Measurements from ENCODE around the gene NCKAP5L. TPM values are rescaled to one million over a fixed set of nuclear protein-coding genes. Genes with fewer than 3 reads are reported as not detected.
A peak's percentile ranks its signal among the peaks of the same experiment; 100 is the strongest.
"Not testable (repeated sequence)": the region's sequence is repeated elsewhere in the genome, so short reads cannot be mapped to it uniquely, and the experiment has no call there.

NCKAP5L gene
- 2.5 TPM for polyA plus RNA-seq

- peak within 1 kb of the TSS; percentile 95 to 100 (median 96) for H3K4me3 Mint-ChIP-seq
- peak within 1 kb of the TSS; percentile 80 to 96 (median 96) for H3K27ac Mint-ChIP-seq
- no peaks in the 10 kb centered on the region for H3K27me3 Mint-ChIP-seq
- no peaks in the 10 kb centered on the region for H3K9me3 Mint-ChIP-seq
- peaks cover 14 to 25% (median 23%) of the 10 kb centered on the region in 3 donors for H3K4me1 Mint-ChIP-seq
- no peaks in the 10 kb centered on the region for H3K36me3 Mint-ChIP-seq
These were observed at the start of gene NCKAP5L for GRCh38 chr12:49828133-49829091. TSS of gene NCKAP5L (minus strand) at chr12:49828413. CDS start at chr12:49804044, 24,369 bp downstream.

- peaks cover 3% of the 10 kb centered on the region for H3K27me3 Mint-ChIP-seq
- no peak overlapping the region for H3K27ac Mint-ChIP-seq
- H3K9me3 Mint-ChIP-seq = peaks cover 0 to 5% (median 0%) of the 10 kb centered on the region in 3 donors
- no peaks in the 10 kb centered on the region for H3K36me3 Mint-ChIP-seq
- H3K4me1 Mint-ChIP-seq = no peaks in the 10 kb centered on the region
- no peak overlapping the region for H3K4me3 Mint-ChIP-seq
These were observed 48.9 kb upstream of the NCKAP5L start for GRCh38 chr12:49877066-49877465.

- H3K36me3 Mint-ChIP-seq = no peaks in the 10 kb centered on the region
- H3K4me3 Mint-ChIP-seq = no peak overlapping the region
- peaks cover 0 to 5% (median 0%) of the 10 kb centered on the region in 3 donors for H3K9me3 Mint-ChIP-seq
- H3K27me3 Mint-ChIP-seq = peaks cover 3% of the 10 kb centered on the region
- no peak overlapping the region for H3K27ac Mint-ChIP-seq
- no peaks in the 10 kb centered on the region for H3K4me1 Mint-ChIP-seq
These were observed 47.9 kb upstream of the NCKAP5L start for GRCh38 chr12:49876070-49876469.

DNA sequence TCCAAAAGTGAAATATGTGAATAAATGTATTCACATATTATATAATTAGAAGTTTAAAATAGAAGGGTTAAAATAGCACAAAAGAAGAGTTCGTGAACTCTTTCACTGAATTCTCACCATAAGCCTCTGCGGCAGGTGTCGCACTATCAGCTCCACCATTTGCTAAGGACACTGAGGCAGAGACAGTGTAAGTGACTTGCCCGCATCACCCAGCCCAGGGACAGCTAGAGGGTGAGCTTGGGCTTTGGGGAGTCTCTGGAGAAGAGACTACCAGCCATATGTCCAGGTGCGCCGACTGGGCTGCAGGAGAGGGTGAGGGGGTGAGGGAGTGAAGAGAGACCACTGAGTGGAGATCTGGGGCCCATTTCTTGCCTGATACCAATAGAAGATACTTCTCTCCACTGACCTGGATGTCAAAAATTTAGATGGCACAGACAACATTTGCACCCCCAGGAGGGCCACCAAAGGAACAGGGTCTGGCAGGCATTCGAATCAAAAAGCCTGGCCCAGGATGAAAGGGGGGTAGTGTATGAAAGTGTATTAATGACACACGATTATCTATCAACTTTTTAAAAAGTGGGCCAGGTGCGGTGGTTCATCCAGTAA, 47.0 kb upstream of the NCKAP5L start:
- Mint-ChIP-seq H3K9me3 (peaks cover 0 to 5% (median 0%) of the 10 kb centered on the region in 3 donors), H3K27me3 (peaks cover 3% of the 10 kb centered on the region), H3K4me1 (no peaks in the 10 kb centered on the region), H3K36me3 (no peaks in the 10 kb centered on the region), H3K4me3 (no peak overlapping the region), H3K27ac (no peak overlapping the region)

DNA sequence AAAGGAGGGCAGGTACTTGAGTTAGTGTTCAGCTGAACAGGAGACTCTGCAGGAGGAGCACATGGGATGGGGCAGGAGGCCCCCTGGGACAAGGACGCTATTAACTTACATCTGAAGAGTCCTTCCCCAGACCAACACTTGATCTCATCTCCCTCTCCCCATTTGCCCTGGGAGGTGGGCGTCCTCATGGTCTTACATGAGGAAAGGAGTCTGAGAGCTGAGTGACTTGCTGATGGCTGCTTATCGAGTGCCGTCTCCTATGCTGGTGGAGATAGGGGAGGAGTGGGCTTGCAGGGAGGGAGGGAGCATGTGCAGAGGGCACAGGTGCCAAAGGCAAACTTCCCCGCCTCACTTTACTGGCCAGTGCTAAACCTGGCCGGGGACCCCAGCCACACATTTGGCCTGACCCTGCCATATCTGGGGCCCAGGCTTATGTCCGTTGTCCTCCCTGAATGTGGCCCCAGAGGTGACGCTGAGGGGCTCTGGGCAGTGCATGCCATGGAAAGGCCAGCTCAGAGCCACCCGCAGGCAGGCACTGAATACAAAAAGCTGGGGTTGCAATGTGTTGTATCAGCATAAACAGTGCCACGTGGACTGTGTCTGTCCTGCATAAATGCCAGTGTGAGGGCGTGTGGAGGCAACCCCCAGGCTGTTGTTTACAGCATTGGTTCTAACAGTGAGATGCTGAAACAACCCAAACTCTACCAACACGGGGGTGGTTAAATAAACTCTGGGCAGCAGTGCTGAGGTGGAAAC, 46.1 kb upstream of the NCKAP5L start:
- H3K4me3 Mint-ChIP-seq = no peak overlapping the region
- H3K9me3 Mint-ChIP-seq = peaks cover 0 to 5% (median 0%) of the 10 kb centered on the region in 3 donors
- H3K4me1 Mint-ChIP-seq = no peaks in the 10 kb centered on the region
- H3K27ac Mint-ChIP-seq = no peak overlapping the region
- no peaks in the 10 kb centered on the region for H3K36me3 Mint-ChIP-seq
- peaks cover 3% of the 10 kb centered on the region for H3K27me3 Mint-ChIP-seq

DNA sequence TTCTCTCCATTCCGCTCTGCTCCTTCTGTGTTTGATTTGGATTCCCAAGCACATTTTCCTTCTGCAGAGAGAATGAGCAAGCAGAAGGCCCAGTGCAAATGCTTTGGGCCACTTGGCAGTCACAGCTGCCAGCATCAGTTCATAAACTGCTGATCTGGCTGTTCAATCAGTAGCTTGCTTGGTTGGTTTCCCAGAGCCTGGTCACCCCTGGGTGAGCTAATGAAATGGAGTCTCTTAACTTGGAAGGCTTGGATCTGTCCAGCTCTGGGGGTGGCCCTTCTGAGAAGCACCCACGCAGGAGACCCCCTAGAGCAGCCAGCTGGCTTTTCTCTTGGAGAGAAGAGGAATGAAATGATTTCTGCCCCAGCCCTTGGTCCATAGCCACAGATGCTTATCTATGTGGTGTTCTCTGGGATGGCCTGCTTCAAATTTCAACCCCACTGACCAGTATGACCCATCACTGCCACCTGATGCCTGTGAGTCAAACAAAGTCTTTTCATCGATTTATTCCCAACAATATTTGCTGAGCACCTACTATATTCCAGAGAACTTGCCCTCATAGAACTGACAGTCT, 45.2 kb upstream of the NCKAP5L start:
- Mint-ChIP-seq H3K4me1 (no peaks in the 10 kb centered on the region), H3K27me3 (peaks cover 3% of the 10 kb centered on the region), H3K9me3 (peaks cover 0 to 5% (median 0%) of the 10 kb centered on the region in 3 donors), H3K27ac (no peak overlapping the region), H3K36me3 (no peaks in the 10 kb centered on the region), H3K4me3 (no peak overlapping the region)

- H3K36me3 Mint-ChIP-seq = no peaks in the 10 kb centered on the region
- H3K4me3 Mint-ChIP-seq = no peak overlapping the region
- H3K4me1 Mint-ChIP-seq = no peaks in the 10 kb centered on the region
- peaks cover 3% of the 10 kb centered on the region for H3K27me3 Mint-ChIP-seq
- no peak overlapping the region for H3K27ac Mint-ChIP-seq
- H3K9me3 Mint-ChIP-seq = peaks cover 0 to 2% (median 0%) of the 10 kb centered on the region in 3 donors
These were observed 44.6 kb upstream of the NCKAP5L start for GRCh38 chr12:49872781-49873181.

DNA sequence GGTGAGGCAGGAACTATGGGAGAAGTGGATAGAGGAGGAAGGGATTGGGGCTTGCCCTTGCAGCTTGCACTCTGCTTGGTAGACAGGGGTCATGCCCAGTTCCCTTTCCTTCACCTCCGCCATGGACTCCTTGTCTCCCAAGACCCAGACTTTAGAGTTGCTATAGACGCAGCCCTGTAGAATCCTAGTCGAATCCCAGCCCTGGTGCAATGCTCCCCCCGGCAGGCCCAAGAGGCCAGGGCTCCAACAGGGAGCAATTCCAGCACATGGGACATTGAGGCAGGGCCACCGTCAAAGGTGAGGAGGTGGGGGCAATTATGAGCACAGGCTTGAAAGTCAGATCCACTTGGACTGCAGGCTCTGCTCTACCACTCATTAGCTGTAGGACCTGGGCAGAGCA, 44.2 kb upstream of the NCKAP5L start:
- Mint-ChIP-seq H3K36me3 (no peaks in the 10 kb centered on the region), H3K9me3 (no peaks in the 10 kb centered on the region), H3K27me3 (peaks cover 5% of the 10 kb centered on the region), H3K27ac (no peak overlapping the region), H3K4me1 (no peaks in the 10 kb centered on the region), H3K4me3 (no peak overlapping the region)

DNA sequence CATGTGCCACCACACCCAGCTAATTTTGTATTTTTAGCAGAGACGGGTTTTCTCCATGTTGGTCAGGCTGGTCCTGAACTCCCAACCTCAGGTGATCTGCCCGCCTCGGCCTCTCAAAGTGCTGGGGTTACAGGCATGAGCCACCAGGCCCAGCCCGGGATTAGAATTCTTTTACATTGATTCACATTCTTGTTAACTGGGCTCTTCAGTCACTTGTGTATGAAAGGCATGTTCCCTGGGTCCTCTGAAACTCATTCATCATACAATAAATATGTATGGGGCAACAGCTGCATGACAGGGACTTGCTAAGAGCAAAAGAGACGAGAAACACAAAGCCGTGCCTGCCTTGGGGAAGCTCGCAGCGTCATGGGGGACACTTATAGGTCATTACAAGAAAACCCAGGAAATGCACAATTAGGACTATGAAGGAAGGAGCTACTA, 43.6 kb upstream of the NCKAP5L start:
- H3K4me3 Mint-ChIP-seq, H3K4me1 Mint-ChIP-seq, H3K36me3 Mint-ChIP-seq, H3K9me3 Mint-ChIP-seq, H3K27ac Mint-ChIP-seq, H3K27me3 Mint-ChIP-seq: not testable (repeated sequence)

DNA sequence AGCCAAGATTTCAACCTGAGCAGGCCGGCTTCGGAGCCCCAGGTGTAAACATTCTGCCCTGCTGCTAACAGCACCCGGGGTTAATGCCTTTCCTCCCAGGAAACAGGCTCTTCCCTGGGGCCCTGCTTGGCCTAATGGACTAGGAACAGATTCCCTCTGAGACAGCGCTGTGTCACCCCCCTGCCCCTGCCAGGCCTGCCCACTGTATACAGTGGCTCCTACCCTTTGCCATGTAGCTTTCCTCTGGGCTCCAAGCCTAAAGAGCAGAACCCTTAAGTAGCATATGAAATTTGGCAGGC, 43.0 kb upstream of the NCKAP5L start:
- Mint-ChIP-seq H3K27ac (no peak overlapping the region), H3K4me3 (no peak overlapping the region), H3K9me3 (no peaks in the 10 kb centered on the region), H3K27me3 (peaks cover 5% of the 10 kb centered on the region), H3K36me3 (no peaks in the 10 kb centered on the region), H3K4me1 (no peaks in the 10 kb centered on the region)

DNA sequence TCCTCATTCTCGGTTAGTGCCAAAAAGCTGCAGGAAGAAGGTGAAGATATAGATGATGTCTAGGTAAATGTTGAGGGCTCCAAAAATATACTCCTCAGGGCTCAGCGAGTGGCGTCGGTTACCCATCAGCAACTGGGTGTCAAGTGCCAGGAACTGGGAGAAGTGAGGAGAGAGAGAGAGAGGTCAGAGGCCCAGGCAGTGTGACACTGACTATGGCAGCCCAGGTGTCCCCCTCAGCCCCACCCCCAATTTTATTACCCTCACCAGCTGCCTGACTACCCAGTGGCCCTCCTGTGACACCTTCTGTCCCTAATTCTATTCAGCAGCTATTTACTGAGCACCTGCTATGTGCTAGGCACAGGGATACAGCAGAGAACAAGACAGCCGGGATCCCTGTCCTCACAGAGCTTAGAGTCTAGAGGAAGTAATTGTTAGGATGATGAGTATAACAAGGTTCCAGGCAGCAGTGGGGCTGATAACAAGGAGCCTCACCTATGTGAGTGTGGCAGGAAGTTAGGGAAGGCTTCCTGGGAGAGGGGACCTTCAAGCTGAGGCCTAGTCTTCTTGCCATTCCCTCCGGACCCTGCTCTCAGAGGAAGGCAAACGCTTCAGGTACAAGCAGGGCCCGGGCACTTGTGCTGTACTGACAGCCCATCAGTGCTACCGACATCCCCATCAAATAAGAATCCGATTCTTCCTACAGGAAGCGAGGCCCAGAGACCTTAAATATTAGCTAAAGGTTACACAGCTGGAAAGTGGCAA, 42.5 kb upstream of the NCKAP5L start:
- Mint-ChIP-seq H3K36me3 (no peaks in the 10 kb centered on the region), H3K4me1 (no peaks in the 10 kb centered on the region), H3K27ac (no peak overlapping the region), H3K9me3 (no peaks in the 10 kb centered on the region), H3K27me3 (peaks cover 8% of the 10 kb centered on the region), H3K4me3 (no peak overlapping the region)

- Mint-ChIP-seq H3K27me3 (peaks cover 11% of the 10 kb centered on the region), H3K9me3 (no peaks in the 10 kb centered on the region), H3K27ac (no peak overlapping the region), H3K4me1 (no peaks in the 10 kb centered on the region), H3K36me3 (no peaks in the 10 kb centered on the region), H3K4me3 (no peak overlapping the region)
These were observed 41.7 kb upstream of the NCKAP5L start for GRCh38 chr12:49869816-49870500.

DNA sequence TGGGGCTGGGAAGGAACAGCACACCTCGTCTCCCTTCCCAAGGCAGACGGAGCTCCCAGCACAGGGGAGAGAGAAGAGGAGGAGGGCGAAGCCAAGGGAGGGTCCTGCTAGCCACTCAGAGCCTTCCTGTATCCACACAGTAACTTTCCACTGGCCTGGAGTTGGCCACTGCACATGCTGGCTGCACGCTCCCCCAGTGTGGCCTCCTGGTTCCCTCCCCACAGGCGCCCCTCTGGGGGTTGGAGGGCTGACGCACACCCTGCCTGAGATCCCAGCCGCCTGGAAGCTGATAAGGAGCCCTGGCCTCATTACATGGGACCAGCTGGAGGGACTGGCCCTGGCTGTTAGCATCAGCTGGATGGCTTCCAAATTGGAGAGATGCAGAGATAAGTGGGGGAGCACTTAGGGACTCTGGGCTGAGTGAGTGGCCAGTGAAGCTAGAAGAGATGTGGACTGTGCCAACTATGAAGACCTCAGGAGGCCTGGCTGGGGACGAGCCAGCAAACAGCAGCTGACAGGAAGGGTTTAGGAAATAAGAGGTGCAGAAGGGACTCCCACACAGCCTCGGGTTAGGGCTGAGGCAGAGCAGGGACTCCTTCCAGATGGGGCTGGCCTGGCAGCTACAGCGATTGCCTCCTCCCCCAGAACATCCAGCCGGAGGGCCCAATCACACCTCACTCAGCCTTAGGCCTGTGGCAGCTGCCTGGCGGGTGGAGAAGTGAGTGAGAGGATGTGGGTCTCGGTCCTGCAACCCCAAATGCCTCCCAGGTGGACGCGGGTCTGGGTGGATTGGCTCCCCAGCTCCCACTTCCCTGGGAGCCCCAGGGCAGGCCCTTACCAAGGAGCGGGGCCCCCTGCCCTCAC, 41.0 kb upstream of the NCKAP5L start:
- Mint-ChIP-seq H3K27ac (no peak overlapping the region), H3K4me3 (no peak overlapping the region), H3K4me1 (no peaks in the 10 kb centered on the region), H3K9me3 (no peaks in the 10 kb centered on the region), H3K27me3 (peaks cover 18% of the 10 kb centered on the region), H3K36me3 (no peaks in the 10 kb centered on the region)

Data from IgD-negative memory B cell (primary cell).